Measurements from ENCODE around the gene ABCF1.

ABCF1 gene

DNA sequence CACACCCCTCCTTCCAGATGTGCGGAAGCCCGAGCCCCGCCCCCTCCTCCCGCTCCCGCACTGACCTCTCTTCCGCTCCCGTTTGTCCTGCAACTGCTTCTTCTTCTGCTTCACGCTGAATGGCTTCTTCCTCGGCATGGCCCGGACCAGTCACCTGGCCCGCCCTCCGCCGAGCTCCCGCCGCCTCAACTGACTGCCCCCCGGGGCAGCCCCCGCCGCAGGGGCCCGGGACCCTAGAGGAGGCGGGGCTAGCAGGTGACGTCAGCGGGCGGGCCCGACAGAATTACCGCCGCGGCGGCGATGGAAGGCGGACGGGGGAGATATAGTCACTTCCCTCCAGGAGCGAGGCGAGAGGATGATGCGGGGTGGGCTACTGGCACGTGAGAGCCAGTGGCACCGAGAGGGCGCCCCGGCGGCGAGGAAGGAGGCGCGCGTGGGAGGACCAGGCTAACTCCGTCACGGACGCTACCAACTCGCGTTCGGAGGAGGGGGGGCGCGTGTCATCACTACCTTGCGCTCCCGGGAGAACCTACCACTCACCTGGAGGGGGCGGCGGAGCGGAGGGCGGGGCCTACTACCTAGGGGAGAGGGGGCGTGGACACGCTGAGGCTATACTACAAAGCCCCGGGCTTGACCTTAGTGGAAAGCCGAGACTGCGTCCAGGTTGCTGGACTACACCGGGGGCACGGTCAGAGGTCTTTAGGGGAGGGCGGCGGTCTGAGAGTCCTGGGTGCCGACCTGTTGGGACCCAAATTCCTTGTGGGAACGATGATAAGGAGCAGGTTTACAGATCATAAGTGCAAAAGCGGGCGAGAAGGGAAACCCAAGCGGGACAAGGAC is 15.0 kb upstream of the ABCF1 start, which contains the start of gene GNL1:
Gene GNL1, minus strand, starts transcription at position 424 of the 840 bp plus-strand sequence. Its CDS starts 286 bp downstream, at position 138.
- peak; percentile 93 for DNase-seq (ENCODE audit: low read depth)
- TF ChIP-seq MYC (IDR thresholded peaks at IDR 0.05; ENCODE audit: low read depth, low read length) (peak; percentile 4; the same call in 1 of the 2 replicates), CTCF (IDR thresholded peaks at IDR 0.05; ENCODE audit: low read depth, low read length) (no peak), POLR2A (IDR thresholded peaks at IDR 0.05; ENCODE audit: extremely low read depth, insufficient read length) (peak; percentile 52)
- H3K4me3 ChIP-seq (ENCODE audit: low read depth, low read length) = peak within 1 kb of the TSS; percentile 97

DNA sequence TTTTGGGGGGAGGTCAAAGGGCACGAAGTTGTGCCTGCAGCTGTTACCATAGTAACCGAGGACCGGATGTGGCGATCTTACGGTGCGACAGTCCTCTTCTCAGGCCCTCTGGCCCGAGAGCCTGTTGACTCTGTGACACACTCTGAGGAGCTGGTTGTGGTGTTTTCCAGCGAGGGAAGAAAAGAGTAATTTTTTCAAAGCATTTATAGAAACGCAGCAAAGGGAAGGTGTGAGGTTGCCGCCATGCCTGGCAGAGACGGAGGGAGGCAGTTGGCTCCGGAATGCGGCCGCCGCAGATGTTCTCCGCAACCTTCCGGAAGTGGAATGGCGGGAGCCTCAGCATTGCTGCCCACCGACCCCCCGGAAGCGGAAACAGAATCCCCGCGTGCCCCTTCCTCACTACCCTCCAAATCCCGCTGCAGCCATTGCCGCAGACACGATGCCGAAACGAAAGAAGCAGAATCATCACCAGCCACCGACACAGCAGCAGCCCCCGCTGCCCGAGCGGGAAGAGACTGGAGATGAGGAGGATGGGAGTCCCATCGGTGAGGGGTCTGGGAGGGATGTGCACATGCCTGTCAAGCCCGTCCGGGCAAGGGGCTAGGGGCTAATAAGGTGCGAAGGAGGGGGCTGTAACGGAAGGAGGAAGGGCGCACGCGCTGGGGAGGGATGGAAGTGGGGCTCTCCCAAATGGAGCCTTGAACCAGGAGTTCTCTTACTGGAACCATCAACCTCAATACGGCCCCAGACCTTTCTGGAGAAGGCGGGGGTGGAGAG is 14.1 kb upstream of the ABCF1 start, which contains the start of gene PRR3:
Gene PRR3, plus strand, starts transcription at position 390 of the 777 bp plus-strand sequence. Its CDS starts 50 bp downstream, at position 440.
- peak; percentile 95 for DNase-seq (ENCODE audit: low read depth)
- TF ChIP-seq, protein P1, sequence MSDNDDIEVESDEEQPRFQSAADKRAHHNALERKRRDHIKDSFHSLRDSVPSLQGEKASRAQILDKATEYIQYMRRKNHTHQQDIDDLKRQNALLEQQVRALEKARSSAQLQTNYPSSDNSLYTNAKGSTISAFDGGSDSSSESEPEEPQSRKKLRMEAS (IDR thresholded peaks at IDR 0.05; ENCODE audit: low read depth, low read length) = peak; percentile 95
- TF ChIP-seq MYC (IDR thresholded peaks at IDR 0.05; ENCODE audit: low read depth, low read length) (peak; percentile 100), POLR2A (IDR thresholded peaks at IDR 0.05; ENCODE audit: extremely low read depth, insufficient read length) (peak; percentile 78), CTCF (IDR thresholded peaks at IDR 0.05; ENCODE audit: low read depth, low read length) (no peak)
- peak within 1 kb of the TSS; percentile 97 for H3K4me3 ChIP-seq (ENCODE audit: low read depth, low read length)

DNA sequence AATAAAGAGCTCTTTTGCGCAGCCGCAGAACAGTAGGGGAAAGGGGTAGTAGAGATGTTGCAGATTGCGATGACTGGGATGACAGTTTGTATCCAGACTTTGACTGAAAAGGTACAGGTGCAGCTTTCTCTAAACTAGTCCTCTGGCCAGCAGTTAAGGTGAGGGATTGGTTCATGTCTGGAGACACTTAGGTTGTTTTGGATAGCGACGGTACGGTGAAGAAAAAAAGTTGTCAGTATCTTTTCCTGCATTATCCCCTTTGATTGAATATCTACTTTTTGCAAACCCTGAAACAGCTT is 13.6 kb upstream of the ABCF1 start:
- TF ChIP-seq CTCF (IDR thresholded peaks at IDR 0.05; ENCODE audit: low read depth, low read length) (no peak), POLR2A (IDR thresholded peaks at IDR 0.05; ENCODE audit: extremely low read depth, insufficient read length) (no peak), MYC (IDR thresholded peaks at IDR 0.05; ENCODE audit: low read depth, low read length) (no peak)
- TF ChIP-seq, protein P1 (IDR thresholded peaks at IDR 0.05; ENCODE audit: low read depth, low read length) = no peak
- DNase-seq (ENCODE audit: low read depth) = no peak
- H3K4me3 ChIP-seq (ENCODE audit: low read depth, low read length) = peak overlapping the region; percentile 97

- DNase-seq (ENCODE audit: low read depth) = no peak
- no peak overlapping the region for H3K4me3 ChIP-seq (ENCODE audit: low read depth, low read length)
- TF ChIP-seq, protein P1 (IDR thresholded peaks at IDR 0.05; ENCODE audit: low read depth, low read length) = no peak
- TF ChIP-seq CTCF (IDR thresholded peaks at IDR 0.05; ENCODE audit: low read depth, low read length) = no peak
- TF ChIP-seq MYC (IDR thresholded peaks at IDR 0.05; ENCODE audit: low read depth, low read length) = no peak
- TF ChIP-seq POLR2A (IDR thresholded peaks at IDR 0.05; ENCODE audit: extremely low read depth, insufficient read length) = no peak
Measured at GRCh38 chr6:30560930-30561329, 10.3 kb upstream of the ABCF1 start.

DNA sequence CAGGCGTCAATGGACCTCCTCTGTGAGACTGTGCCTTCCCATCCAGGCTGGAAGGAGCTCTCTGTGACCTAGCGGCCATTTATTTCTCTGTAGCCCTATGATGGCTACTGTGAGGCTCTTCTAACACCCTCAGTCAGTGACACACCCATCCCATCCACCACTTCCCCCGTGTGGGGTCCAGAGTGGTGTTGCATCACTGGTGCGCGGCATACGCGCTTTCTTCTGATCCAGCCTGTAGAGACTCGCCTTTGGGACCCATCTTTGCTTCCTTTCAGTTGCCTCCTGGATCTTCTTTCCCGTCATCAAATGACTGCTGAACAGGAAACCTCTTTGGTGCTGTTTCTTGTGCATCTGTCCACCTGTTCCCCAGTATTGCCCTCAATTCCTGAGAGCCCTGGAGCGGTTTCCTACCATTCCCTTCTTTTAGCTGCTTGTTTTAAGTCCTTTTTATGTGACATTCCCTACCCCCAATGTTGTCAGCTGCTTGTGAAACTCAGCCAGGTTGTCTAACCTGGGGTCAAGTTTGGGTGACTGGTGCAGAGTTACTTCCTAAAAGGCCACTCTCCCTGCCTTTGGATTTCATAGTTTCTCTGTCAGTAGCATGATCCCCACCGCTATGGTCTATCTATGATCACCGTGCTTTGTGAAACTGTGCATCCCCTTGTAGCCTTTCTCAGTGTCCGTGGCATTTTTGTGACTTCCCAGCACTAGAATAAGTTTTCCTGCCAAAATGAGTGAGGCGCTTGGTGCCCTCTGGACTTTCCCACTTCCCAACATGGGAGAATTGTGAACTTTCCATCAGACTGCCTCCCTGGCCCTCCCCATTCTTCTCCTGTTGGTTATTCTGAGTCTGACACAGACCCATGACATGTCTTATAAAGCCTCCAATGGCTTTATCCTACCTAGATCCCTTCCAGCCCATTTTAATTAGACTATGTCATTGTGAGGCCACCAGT is 8.5 kb upstream of the ABCF1 start:
- no peak for TF ChIP-seq POLR2A (IDR thresholded peaks at IDR 0.05; ENCODE audit: extremely low read depth, insufficient read length)
- no peak for TF ChIP-seq MYC (IDR thresholded peaks at IDR 0.05; ENCODE audit: low read depth, low read length)
- TF ChIP-seq, protein P1 (IDR thresholded peaks at IDR 0.05; ENCODE audit: low read depth, low read length) = no peak
- TF ChIP-seq CTCF (IDR thresholded peaks at IDR 0.05; ENCODE audit: low read depth, low read length) = no peak
- peak; percentile 29 for DNase-seq (ENCODE audit: low read depth)
- H3K4me3 ChIP-seq (ENCODE audit: low read depth, low read length) = no peak overlapping the region

Measured in NB4 (cell line).